Measurements from ENCODE around the gene EEF1A1. TPM values are rescaled to one million over a fixed set of nuclear protein-coding genes. Genes with fewer than 3 reads are reported as not detected.
"Not testable (repeated sequence)": the region's sequence is repeated elsewhere in the genome, so short reads cannot be mapped to it uniquely, and the experiment has no call there.

The EEF1A1 gene
- total RNA-seq, 1 donor from 2014 or later = 8,216 TPM

GRCh38 chr6:73509851-73510250 is 11.0 kb downstream of the EEF1A1 start:
- Histone ChIP-seq H3K9me3 (ENCODE audit: insufficient read depth, low read depth, low read length) (no peaks in the 10 kb centered on the region), H2AFZ (ENCODE audit: low read depth, low read length) (no peak overlapping the region), H3K36me3 (ENCODE audit: insufficient read depth, low read length) (no peaks in the 10 kb centered on the region), H4K20me1 (ENCODE audit: insufficient read depth, low read length) (peaks cover 21% of the 10 kb centered on the region), H3K4me1 (ENCODE audit: insufficient read depth, low read length) (no peaks in the 10 kb centered on the region), H3K4me3 (ENCODE audit: insufficient read depth, low read depth, low read length) (no peak overlapping the region), H3K27me3 (ENCODE audit: insufficient read depth, low read length) (no peaks in the 10 kb centered on the region), H3K27ac (ENCODE audit: low read depth, low read length) (no peak overlapping the region), H3K9ac (ENCODE audit: low read length) (no peak overlapping the region), H3K79me2 (ENCODE audit: insufficient read depth, low read length) (no peaks in the 10 kb centered on the region), H3K4me2 (ENCODE audit: low read length) (no peak overlapping the region)
- TF ChIP-seq, protein P1, sequence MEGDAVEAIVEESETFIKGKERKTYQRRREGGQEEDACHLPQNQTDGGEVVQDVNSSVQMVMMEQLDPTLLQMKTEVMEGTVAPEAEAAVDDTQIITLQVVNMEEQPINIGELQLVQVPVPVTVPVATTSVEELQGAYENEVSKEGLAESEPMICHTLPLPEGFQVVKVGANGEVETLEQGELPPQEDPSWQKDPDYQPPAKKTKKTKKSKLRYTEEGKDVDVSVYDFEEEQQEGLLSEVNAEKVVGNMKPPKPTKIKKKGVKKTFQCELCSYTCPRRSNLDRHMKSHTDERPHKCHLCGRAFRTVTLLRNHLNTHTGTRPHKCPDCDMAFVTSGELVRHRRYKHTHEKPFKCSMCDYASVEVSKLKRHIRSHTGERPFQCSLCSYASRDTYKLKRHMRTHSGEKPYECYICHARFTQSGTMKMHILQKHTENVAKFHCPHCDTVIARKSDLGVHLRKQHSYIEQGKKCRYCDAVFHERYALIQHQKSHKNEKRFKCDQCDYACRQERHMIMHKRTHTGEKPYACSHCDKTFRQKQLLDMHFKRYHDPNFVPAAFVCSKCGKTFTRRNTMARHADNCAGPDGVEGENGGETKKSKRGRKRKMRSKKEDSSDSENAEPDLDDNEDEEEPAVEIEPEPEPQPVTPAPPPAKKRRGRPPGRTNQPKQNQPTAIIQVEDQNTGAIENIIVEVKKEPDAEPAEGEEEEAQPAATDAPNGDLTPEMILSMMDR (IDR thresholded peaks at IDR 0.05; ENCODE audit: insufficient read depth, low read depth, low read length) = no peak
- no peak for TF ChIP-seq EZH2 (IDR thresholded peaks at IDR 0.05; ENCODE audit: insufficient read depth, low read length)
- Mint-ChIP-seq H3K27me3 (ENCODE audit: low read depth, unreplicated experiment) (no peaks in the 10 kb centered on the region), H3K36me3 (ENCODE audit: low read depth, unreplicated experiment) (peaks cover under 1% of the 10 kb centered on the region), H3K27ac (ENCODE audit: unreplicated experiment) (no peak overlapping the region), H3K9me3 (ENCODE audit: unreplicated experiment) (no peaks in the 10 kb centered on the region), H3K4me3 (ENCODE audit: unreplicated experiment) (no peak overlapping the region), H3K4me1 (ENCODE audit: low read depth, unreplicated experiment) (no peaks in the 10 kb centered on the region)
- DNase-seq (ENCODE audit: low read depth) (no peak), FAIRE-seq (no peak)

- Mint-ChIP-seq H3K9me3 (ENCODE audit: unreplicated experiment) (no peaks in the 10 kb centered on the region), H3K27me3 (ENCODE audit: low read depth, unreplicated experiment) (no peaks in the 10 kb centered on the region), H3K36me3 (ENCODE audit: low read depth, unreplicated experiment) (no peaks in the 10 kb centered on the region), H3K27ac (ENCODE audit: unreplicated experiment) (no peak overlapping the region), H3K4me3 (ENCODE audit: unreplicated experiment) (no peak overlapping the region), H3K4me1 (ENCODE audit: low read depth, unreplicated experiment) (no peaks in the 10 kb centered on the region)
- DNase-seq (ENCODE audit: low read depth) = no peak
- H3K4me3 ChIP-seq (ENCODE audit: insufficient read depth, low read depth, low read length) = no peak overlapping the region
- H3K4me2 ChIP-seq (ENCODE audit: low read length) = no peak overlapping the region
- no peak overlapping the region for H2AFZ ChIP-seq (ENCODE audit: low read depth, low read length)
- no peaks in the 10 kb centered on the region for H3K9me3 ChIP-seq (ENCODE audit: insufficient read depth, low read depth, low read length)
- no peaks in the 10 kb centered on the region for H3K4me1 ChIP-seq (ENCODE audit: insufficient read depth, low read length)
- H3K36me3 ChIP-seq (ENCODE audit: insufficient read depth, low read length) = no peaks in the 10 kb centered on the region
- no peak overlapping the region for H3K27ac ChIP-seq (ENCODE audit: low read depth, low read length)
- no peaks in the 10 kb centered on the region for H3K79me2 ChIP-seq (ENCODE audit: insufficient read depth, low read length)
- peaks cover 12% of the 10 kb centered on the region for H4K20me1 ChIP-seq (ENCODE audit: insufficient read depth, low read length)
- no peak for FAIRE-seq
- TF ChIP-seq, protein P1 (IDR thresholded peaks at IDR 0.05; ENCODE audit: insufficient read depth, low read depth, low read length) = no peak
- TF ChIP-seq EZH2 (IDR thresholded peaks at IDR 0.05; ENCODE audit: insufficient read depth, low read length) = no peak
- H3K9ac ChIP-seq (ENCODE audit: low read length) = no peak overlapping the region
- no peaks in the 10 kb centered on the region for H3K27me3 ChIP-seq (ENCODE audit: insufficient read depth, low read length)
Observed at GRCh38 chr6:73508776-73509175, 12.1 kb downstream of the EEF1A1 start.

GRCh38 chr6:73506246-73506645 is 14.6 kb downstream of the EEF1A1 start:
- Mint-ChIP-seq H3K9me3 (ENCODE audit: unreplicated experiment) (no peaks in the 10 kb centered on the region), H3K4me3 (ENCODE audit: unreplicated experiment) (no peak overlapping the region)
- no peak for FAIRE-seq

GRCh38 chr6:73505705-73506104 is 15.1 kb downstream of the EEF1A1 start:
- not testable (repeated sequence) for H3K36me3 ChIP-seq (ENCODE audit: insufficient read depth, low read length); H2AFZ ChIP-seq (ENCODE audit: low read depth, low read length); H3K36me3 Mint-ChIP-seq (ENCODE audit: low read depth, unreplicated experiment); H3K27me3 Mint-ChIP-seq (ENCODE audit: low read depth, unreplicated experiment); H3K4me1 ChIP-seq (ENCODE audit: insufficient read depth, low read length); H3K4me3 Mint-ChIP-seq (ENCODE audit: unreplicated experiment); FAIRE-seq; H4K20me1 ChIP-seq (ENCODE audit: insufficient read depth, low read length); H3K79me2 ChIP-seq (ENCODE audit: insufficient read depth, low read length); H3K4me1 Mint-ChIP-seq (ENCODE audit: low read depth, unreplicated experiment); H3K4me2 ChIP-seq (ENCODE audit: low read length); H3K27me3 ChIP-seq (ENCODE audit: insufficient read depth, low read length); H3K4me3 ChIP-seq (ENCODE audit: insufficient read depth, low read depth, low read length); H3K9me3 ChIP-seq (ENCODE audit: insufficient read depth, low read depth, low read length); H3K27ac Mint-ChIP-seq (ENCODE audit: unreplicated experiment); H3K9ac ChIP-seq (ENCODE audit: low read length); H3K27ac ChIP-seq (ENCODE audit: low read depth, low read length); H3K9me3 Mint-ChIP-seq (ENCODE audit: unreplicated experiment); DNase-seq (ENCODE audit: low read depth)

More at GRCh38 chr6:73506246-73506645, 14.6 kb downstream of the EEF1A1 start:
- DNase-seq (ENCODE audit: low read depth) = no peak
- H3K27ac Mint-ChIP-seq (ENCODE audit: unreplicated experiment) = no peak overlapping the region
- TF ChIP-seq, protein P1 (IDR thresholded peaks at IDR 0.05; ENCODE audit: insufficient read depth, low read depth, low read length) = no peak
- no peak for TF ChIP-seq EZH2 (IDR thresholded peaks at IDR 0.05; ENCODE audit: insufficient read depth, low read length)
- Histone ChIP-seq H3K79me2 (ENCODE audit: insufficient read depth, low read length) (no peaks in the 10 kb centered on the region), H3K9ac (ENCODE audit: low read length) (no peak overlapping the region), H3K27me3 (ENCODE audit: insufficient read depth, low read length) (no peaks in the 10 kb centered on the region), H3K4me3 (ENCODE audit: insufficient read depth, low read depth, low read length) (no peak overlapping the region), H3K27ac (ENCODE audit: low read depth, low read length) (no peak overlapping the region), H3K9me3 (ENCODE audit: insufficient read depth, low read depth, low read length) (no peaks in the 10 kb centered on the region), H3K4me1 (ENCODE audit: insufficient read depth, low read length) (no peaks in the 10 kb centered on the region), H3K4me2 (ENCODE audit: low read length) (no peak overlapping the region), H4K20me1 (ENCODE audit: insufficient read depth, low read length) (no peaks in the 10 kb centered on the region), H3K36me3 (ENCODE audit: insufficient read depth, low read length) (peaks cover 5% of the 10 kb centered on the region), H2AFZ (ENCODE audit: low read depth, low read length) (no peak overlapping the region)
- no peaks in the 10 kb centered on the region for H3K36me3 Mint-ChIP-seq (ENCODE audit: low read depth, unreplicated experiment)
- H3K4me1 Mint-ChIP-seq (ENCODE audit: low read depth, unreplicated experiment) = no peaks in the 10 kb centered on the region
- H3K27me3 Mint-ChIP-seq (ENCODE audit: low read depth, unreplicated experiment) = no peaks in the 10 kb centered on the region
